Measurements from ENCODE around the gene BCAS2.
"Not testable (repeated sequence)": the region's sequence is repeated elsewhere in the genome, so short reads cannot be mapped to it uniquely, and the experiment has no call there.

The BCAS2 gene

GRCh38 chr1:114581335-114582287 is at the start of gene BCAS2:
TSS of gene BCAS2 (minus strand) at chr1:114581615. CDS start at chr1:114581591, 24 bp downstream.
- DNase-seq, result peak; percentile 98

GRCh38 chr1:114627107-114627506 is 45.7 kb upstream of the BCAS2 start:
- DNase-seq, result no peak

- DNase-seq, result no peak
Measured at GRCh38 chr1:114623364-114623763, 41.9 kb upstream of the BCAS2 start.

- DNase-seq, result no peak
Measured at GRCh38 chr1:114620419-114620818, 39.0 kb upstream of the BCAS2 start.

DNA sequence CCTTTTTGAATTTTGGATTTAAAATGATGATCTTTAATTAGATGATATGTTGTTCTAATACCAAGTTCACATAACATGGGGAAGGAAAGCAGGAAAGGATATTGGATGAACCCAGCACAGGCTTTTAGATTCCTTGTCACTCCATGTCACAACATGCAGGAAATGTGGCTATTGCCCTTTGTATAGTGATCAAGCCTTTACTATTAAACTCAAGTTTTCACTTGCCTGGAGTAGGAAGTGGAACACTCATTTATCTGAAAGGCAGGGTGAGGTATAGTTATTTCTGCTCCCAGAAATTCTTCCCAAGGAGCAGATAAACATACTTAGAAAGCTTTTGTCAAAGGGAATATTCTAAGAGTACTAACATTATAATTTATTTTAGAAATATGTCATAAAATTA is 37.2 kb upstream of the BCAS2 start:
- no peak for DNase-seq

DNA sequence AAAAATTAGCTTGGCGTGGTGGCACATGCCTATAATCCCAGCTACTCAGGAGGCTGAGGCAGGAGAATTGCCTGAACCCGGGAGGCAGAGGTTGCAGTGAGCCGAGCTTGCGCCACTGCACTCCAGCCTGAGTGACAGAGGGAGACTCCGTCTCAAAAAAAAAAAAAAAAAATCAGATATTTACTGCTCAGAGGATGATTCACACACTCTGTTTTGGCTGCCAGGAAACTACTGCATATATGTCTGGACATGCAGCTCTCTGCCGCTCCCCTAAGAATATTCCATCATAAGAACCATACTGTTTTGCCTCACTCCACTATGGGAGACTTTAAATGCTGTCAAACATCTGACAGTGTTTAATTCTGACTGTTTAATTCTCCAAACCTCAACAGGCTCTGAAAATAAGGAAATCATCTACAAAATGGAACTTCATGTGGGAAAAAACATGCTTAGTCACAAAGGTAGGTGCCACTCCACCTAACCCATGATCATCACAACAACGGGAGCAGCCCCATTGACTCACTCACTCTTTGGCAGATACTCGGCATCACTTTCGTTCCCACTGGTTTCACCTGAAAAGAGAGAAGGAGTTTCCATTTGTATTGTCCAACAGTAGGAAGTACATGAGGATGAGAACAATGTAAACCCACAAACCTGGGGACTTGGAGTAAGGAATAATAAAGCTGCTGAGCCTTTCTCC is 29.3 kb upstream of the BCAS2 start:
- DNase-seq, result peak; percentile 36

DNA sequence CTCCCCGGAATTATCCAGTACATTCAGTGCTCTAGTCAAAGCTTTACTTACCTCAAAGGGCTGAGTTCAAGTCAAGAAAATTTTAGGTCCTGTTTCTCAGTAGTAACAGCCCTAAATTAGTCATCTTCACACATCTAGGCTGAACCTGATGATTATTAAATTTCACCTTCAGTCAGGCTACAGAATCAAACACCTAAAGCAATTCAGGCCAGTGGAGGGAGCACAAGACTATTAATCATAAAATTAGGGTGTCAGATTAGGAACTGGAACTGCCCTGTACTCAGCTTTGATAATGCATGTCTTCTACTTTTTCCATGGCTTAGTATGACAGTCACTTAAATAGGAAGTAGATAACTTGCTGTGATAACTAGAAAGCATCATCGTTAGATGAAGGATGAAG is 28.4 kb upstream of the BCAS2 start:
- no peak for DNase-seq

GRCh38 chr1:114609026-114609425 is 27.6 kb upstream of the BCAS2 start:
- DNase-seq, result no peak

DNA sequence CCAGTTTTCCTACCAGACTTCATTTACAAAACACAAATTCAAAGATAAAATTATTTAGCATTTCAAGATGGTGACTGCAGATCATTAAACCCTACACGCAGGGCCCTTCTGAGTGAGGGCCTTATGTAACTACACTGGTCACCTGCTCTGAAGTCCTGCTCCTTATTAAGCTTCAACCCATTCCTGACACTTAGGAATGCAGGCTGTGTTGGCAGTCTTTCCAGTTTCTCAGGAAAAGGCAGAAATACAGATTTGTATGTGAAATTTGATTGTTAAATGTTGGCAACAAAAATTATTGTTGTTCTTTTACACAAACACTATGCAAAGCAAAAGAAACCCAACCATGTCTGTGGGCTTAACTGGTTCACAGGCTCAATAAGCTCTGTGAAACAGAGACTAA is 25.8 kb upstream of the BCAS2 start:
- no peak for DNase-seq

- DNase-seq, result peak; percentile 51
Measured at GRCh38 chr1:114597949-114598348, 16.5 kb upstream of the BCAS2 start.

- DNase-seq, result no peak
Measured at GRCh38 chr1:114595602-114596001, 14.2 kb upstream of the BCAS2 start.

DNA sequence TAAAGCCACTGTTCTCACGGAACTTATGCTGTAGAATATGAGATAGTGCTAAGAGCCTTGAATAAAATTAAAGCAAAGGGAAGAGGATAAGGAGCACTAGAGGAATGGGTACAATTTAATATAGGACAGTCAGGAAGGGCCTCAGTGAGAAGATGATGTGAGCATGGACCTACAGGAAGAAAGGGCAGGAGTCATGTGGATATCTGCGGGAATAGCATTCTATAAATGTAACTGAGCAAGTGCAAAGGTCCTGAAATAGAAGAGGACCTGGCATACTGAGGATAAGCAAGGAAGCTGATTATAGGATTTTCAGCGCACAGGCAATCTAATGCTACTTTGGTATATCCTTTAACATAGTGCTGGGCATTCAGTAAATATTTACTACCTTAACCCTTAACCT is 12.6 kb upstream of the BCAS2 start:
- DNase-seq, result no peak

DNA sequence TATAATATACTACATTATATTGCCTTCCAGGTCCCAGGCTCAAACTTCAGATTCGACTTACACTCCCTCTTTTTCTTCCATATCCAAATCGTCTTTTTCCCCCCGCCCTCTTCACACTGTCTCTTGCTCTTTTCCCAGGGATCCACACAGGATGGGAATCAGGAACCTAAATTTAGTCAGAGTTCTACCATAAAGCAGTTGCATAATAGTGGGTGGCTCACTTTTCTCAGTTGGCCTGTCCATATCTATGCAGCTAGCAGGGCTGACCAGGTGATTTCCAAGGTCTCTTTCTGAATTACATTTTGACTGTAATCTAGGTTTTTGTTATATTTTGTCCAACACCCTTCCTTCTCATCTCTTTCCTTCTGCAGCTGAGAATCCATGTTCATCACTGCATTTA is 7.7 kb upstream of the BCAS2 start:
- DNase-seq, result no peak

GRCh38 chr1:114588196-114588689 is 6.8 kb upstream of the BCAS2 start:
- DNase-seq, result no peak

DNA sequence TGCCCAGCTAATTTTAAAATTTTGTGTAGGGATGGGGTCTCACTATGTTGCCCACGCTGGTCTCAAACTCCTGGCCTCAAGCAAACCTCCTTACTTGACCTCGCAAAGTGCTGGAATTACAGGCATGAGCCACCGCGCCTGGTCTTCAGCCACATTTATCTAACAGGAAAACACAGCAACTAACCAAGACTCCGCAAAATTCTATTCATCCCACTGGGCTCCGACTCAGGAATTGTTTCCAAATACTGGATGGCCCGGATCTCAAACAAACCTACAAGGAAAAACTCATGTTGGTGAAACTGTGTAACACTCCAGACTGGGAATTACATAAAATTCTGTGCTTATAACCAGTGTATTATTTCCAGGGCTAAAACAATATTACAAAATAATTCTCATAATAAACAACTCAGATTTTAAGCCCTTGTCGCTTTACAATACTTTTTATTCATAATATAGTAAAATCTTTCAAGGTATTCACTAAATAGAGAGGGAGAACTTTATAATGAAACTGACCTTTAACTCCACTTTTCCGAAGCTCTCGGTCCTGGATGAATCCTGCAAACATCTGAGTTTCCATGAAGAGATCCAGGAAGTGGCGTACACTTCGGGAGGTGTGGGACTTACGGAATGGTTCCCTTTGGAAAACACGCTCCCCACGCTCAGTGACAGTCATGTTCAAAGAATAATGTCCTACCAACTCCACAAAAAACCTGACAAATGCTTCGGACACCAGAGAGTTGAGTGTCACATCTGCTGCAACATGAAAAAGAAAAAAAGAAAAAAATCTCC is 6.0 kb upstream of the BCAS2 start:
- DNase-seq, result no peak

- DNase-seq, result no peak
Measured at GRCh38 chr1:114586513-114587047, 5.2 kb upstream of the BCAS2 start.

GRCh38 chr1:114585231-114585630 is 3.8 kb upstream of the BCAS2 start:
- DNase-seq, result no peak

- DNase-seq, result no peak
Measured at GRCh38 chr1:114574365-114574764, 7.0 kb downstream of the BCAS2 start.

- no peak for DNase-seq
Measured at GRCh38 chr1:114564141-114564540, 17.3 kb downstream of the BCAS2 start.

- DNase-seq, result not testable (repeated sequence)
Measured at GRCh38 chr1:114562978-114563510, 18.4 kb downstream of the BCAS2 start.

GRCh38 chr1:114561333-114561732 is 20.1 kb downstream of the BCAS2 start:
- no peak for DNase-seq

GRCh38 chr1:114559356-114559755 is 22.1 kb downstream of the BCAS2 start:
- no peak for DNase-seq

DNA sequence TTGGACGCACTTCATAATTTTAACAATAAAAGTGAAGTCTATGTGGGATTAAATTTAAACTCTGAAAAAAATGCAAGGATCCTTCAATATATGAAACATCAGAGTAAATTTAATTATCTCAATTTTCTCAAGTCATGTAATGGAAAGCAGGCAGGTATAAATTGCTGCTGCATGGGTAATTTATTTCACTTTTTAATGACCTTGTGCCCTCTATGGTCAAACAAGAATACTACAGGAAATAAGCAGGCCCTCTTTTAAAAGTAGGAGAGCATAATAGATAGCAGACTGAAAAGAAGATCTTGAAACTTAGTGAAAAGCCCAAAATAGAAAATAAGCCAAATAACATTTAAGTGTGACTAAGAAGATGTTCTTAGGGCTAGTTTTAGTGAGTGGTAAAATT is 22.9 kb downstream of the BCAS2 start:
- DNase-seq, result peak; percentile 17

All from HCEC 1CT (cell line).